Nephron progenitor cell (in vitro differentiated cells): Measurements from ENCODE around the gene PCDH15.
A peak's percentile ranks its signal among the peaks of the same experiment; 100 is the strongest.

ENCODE experiments used
- DNase-seq: peaks from one replicate; pipeline ENCODE4 v3.0.0; 2021
- H3K27ac Mint-ChIP-seq: 2 replicates; pipeline ENCODE4 v1.8.0; 2021; ENCODE audit warnings: mild to moderate bottlenecking, moderate library complexity, mixed read lengths
- H3K27me3 Mint-ChIP-seq: 2 replicates; pipeline ENCODE4 v1.8.0; 2021; ENCODE audit warnings: mild to moderate bottlenecking, low read depth, mixed read lengths; ENCODE audit not compliant: poor library complexity
- H3K36me3 Mint-ChIP-seq: 2 replicates; pipeline ENCODE4 v1.8.0; 2021; ENCODE audit warnings: low read depth, mixed read lengths
- H3K4me1 Mint-ChIP-seq: 2 replicates; pipeline ENCODE4 v1.8.0; 2021; ENCODE audit warnings: mixed read lengths
- H3K4me3 Mint-ChIP-seq: 2 replicates; pipeline ENCODE4 v1.8.0; 2021; ENCODE audit warnings: mild to moderate bottlenecking, moderate library complexity, mixed read lengths
- H3K9me3 Mint-ChIP-seq: 2 replicates; pipeline ENCODE4 v1.8.0; 2021; ENCODE audit warnings: mild to moderate bottlenecking, moderate library complexity, mixed read lengths
- TF ChIP-seq, protein P1 (sequence below): fragments of 200-600 bp; sonication (generic); IDR thresholded peaks from 2 replicates; pipeline ENCODE4 v1.5.0; 2021; ENCODE audit warnings: antibody characterized with exemption

The PCDH15 gene

GRCh38 chr10:53864846-53865245 is 936.2 kb downstream of the PCDH15 start:
- no peak for DNase-seq
- Mint-ChIP-seq H3K4me3 (no peak overlapping the region), H3K27me3 (no peaks in the 10 kb centered on the region), H3K4me1 (peaks cover 10% of the 10 kb centered on the region), H3K9me3 (no peaks in the 10 kb centered on the region), H3K36me3 (no peaks in the 10 kb centered on the region), H3K27ac (no peak overlapping the region)
- TF ChIP-seq, protein P1, sequence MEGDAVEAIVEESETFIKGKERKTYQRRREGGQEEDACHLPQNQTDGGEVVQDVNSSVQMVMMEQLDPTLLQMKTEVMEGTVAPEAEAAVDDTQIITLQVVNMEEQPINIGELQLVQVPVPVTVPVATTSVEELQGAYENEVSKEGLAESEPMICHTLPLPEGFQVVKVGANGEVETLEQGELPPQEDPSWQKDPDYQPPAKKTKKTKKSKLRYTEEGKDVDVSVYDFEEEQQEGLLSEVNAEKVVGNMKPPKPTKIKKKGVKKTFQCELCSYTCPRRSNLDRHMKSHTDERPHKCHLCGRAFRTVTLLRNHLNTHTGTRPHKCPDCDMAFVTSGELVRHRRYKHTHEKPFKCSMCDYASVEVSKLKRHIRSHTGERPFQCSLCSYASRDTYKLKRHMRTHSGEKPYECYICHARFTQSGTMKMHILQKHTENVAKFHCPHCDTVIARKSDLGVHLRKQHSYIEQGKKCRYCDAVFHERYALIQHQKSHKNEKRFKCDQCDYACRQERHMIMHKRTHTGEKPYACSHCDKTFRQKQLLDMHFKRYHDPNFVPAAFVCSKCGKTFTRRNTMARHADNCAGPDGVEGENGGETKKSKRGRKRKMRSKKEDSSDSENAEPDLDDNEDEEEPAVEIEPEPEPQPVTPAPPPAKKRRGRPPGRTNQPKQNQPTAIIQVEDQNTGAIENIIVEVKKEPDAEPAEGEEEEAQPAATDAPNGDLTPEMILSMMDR = no peak

GRCh38 chr10:53852450-53853175 is 948.4 kb downstream of the PCDH15 start:
- Mint-ChIP-seq H3K4me1 (peaks cover 6% of the 10 kb centered on the region), H3K27ac (no peak overlapping the region), H3K27me3 (no peaks in the 10 kb centered on the region), H3K9me3 (no peaks in the 10 kb centered on the region), H3K4me3 (no peak overlapping the region), H3K36me3 (no peaks in the 10 kb centered on the region)
- no peak for DNase-seq
- TF ChIP-seq, protein P1 = no peak

DNA sequence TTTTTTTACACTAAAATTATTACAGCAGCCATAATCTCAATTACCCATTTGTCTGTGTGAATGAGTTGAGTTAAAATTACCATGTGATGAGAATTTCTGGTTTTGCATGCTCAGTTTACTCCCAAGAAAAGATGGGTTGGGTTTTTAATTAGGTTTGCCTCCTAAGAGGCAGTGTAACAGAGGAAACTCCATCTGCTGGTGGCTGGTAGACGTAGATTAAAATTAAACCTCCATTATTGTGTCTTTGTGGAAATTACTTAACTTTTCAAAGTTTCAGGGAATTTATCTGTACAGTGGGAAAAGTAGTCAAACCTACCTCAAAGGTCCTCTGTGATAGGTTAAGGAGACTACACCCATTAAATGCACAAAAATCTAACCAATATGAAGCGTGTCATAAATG is 954.2 kb downstream of the PCDH15 start:
- Mint-ChIP-seq H3K27me3 (no peaks in the 10 kb centered on the region), H3K4me1 (peaks cover 28% of the 10 kb centered on the region), H3K36me3 (no peaks in the 10 kb centered on the region), H3K27ac (no peak overlapping the region), H3K9me3 (no peaks in the 10 kb centered on the region), H3K4me3 (no peak overlapping the region)
- TF ChIP-seq, protein P1 = no peak
- no peak for DNase-seq

- TF ChIP-seq, protein P1 = no peak
- Mint-ChIP-seq H3K9me3 (no peaks in the 10 kb centered on the region), H3K27me3 (no peaks in the 10 kb centered on the region), H3K27ac (peak overlapping the region; percentile 37), H3K36me3 (no peaks in the 10 kb centered on the region), H3K4me1 (peaks cover 49% of the 10 kb centered on the region), H3K4me3 (no peak overlapping the region)
- no peak for DNase-seq
These were observed 957.2 kb downstream of the PCDH15 start for GRCh38 chr10:53843736-53844362.

DNA sequence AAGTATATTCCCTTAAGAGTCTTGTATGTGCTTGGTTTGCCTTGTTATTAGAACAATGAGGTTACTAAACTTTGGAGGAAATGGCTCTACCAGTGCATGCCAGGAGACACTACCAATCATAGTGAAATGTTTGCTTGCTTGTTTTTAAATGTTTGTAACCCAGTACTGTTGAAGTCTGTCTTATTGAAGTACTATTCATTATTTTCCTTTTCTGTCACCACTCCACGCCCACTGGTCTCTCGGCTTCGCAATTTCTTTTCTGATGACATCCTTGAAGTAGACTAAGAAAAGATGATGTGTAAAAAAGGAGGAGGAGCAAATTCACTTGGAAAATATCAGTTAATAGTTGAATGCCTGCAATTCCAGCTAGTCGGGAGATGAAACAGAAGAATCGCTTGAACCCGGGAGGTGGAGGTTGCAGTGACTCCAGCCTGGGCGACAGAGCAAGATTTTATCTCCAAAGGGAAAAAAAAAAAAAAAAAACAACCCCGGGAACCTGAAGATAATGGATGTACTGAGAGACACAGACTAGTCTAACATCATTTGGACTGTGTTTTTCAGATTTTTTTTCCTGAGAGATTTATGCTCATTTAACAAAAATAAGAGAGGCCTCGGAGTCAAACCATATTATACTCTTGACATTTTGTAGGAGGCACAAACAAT is 959.4 kb downstream of the PCDH15 start:
- Mint-ChIP-seq H3K27ac (peak overlapping the region; percentile 81), H3K36me3 (peaks cover 2% of the 10 kb centered on the region), H3K4me3 (no peak overlapping the region), H3K27me3 (no peaks in the 10 kb centered on the region), H3K4me1 (peaks cover 49% of the 10 kb centered on the region), H3K9me3 (peaks cover 2% of the 10 kb centered on the region)
- DNase-seq = no peak
- TF ChIP-seq, protein P1 = no peak
